Activated CD4-positive, alpha-beta memory T cell treated with anti-CD3 and anti-CD28 coated beads, Interleukin-2, amount 10 ng/mL, durations not matched to agents 7 days and 5 days (primary cell): ENCODE measurements around the gene AP4S1. TPM values are rescaled to one million over a fixed set of nuclear protein-coding genes. Genes with fewer than 3 reads are reported as not detected.

Experiments
- CTCF ChIA-PET: fragments of 350-600 bp; sonication (Branson Sonifier 250); formaldehyde crosslinking; loops from one replicate; lab custom pipeline; 2021; ENCODE audit warnings: antibody characterized with exemption, inconsistent platforms; lab: Charles Lee
- POLR2A ChIA-PET: fragments of 350-600 bp; sonication (Branson Sonifier 250); formaldehyde crosslinking; loops from one replicate; lab custom pipeline; 2021; ENCODE audit warnings: antibody characterized with exemption; lab: Charles Lee
- DNase-seq: peaks from one replicate; pipeline ENCODE4 v3.0.0-alpha.2; 2020
- H3K27ac Mint-ChIP-seq: one replicate; pipeline ENCODE4 v1.8.0; 2021; ENCODE audit warnings: mild to moderate bottlenecking, mixed read lengths
- H3K27me3 Mint-ChIP-seq: one replicate; pipeline ENCODE4 v1.8.0; 2021; ENCODE audit warnings: mixed read lengths
- H3K36me3 Mint-ChIP-seq: one replicate; pipeline ENCODE4 v1.8.0; 2021; ENCODE audit warnings: low read depth, mixed read lengths
- H3K4me1 Mint-ChIP-seq: one replicate; pipeline ENCODE4 v1.8.0; 2021; ENCODE audit warnings: mixed read lengths
- H3K4me3 Mint-ChIP-seq: one replicate; pipeline ENCODE4 v1.8.0; 2021; ENCODE audit warnings: mild to moderate bottlenecking, mixed read lengths
- H3K9me3 Mint-ChIP-seq: one replicate; pipeline ENCODE4 v1.8.0; 2021; ENCODE audit warnings: mixed read lengths
- total RNA-seq, 2 experiments: library from RNA; stranded (reverse); gene quantifications; one replicate each; pipeline ENCODE4 v1.2.3, GENCODE V29; 2021

Gene AP4S1
- total RNA-seq, 2 experiments from 2014 or later: 3.7 to 4.2 TPM

DNA sequence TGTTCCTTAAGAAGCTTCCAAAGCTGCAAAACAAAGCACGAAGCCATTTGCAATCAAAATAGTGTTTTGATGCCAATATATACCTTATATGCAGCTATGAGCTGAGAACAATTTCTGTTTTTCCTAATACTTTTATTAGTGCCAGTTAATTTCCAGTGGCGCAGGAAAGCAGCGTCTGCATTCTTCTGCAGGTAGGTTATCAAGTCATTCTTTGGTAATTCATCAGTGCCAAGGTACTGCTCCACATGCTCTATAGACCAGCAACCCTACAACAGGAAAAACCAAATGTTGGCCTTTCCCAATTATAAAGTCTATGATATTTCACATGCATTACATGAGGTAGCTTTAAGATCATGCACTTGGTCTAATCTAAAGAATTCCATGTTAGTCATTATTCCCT, 88.3 kb downstream of the AP4S1 start:
- no peak for DNase-seq
- no peaks in the 10 kb centered on the region for H3K4me1 Mint-ChIP-seq
- POLR2A ChIA-PET: no interaction called here
- H3K4me3 Mint-ChIP-seq: no peak overlapping the region
- H3K27me3 Mint-ChIP-seq: no peaks in the 10 kb centered on the region
- peaks cover 69% of the 10 kb centered on the region for H3K36me3 Mint-ChIP-seq
- H3K9me3 Mint-ChIP-seq: no peaks in the 10 kb centered on the region
- CTCF ChIA-PET: no interaction called here
- no peak overlapping the region for H3K27ac Mint-ChIP-seq

DNA sequence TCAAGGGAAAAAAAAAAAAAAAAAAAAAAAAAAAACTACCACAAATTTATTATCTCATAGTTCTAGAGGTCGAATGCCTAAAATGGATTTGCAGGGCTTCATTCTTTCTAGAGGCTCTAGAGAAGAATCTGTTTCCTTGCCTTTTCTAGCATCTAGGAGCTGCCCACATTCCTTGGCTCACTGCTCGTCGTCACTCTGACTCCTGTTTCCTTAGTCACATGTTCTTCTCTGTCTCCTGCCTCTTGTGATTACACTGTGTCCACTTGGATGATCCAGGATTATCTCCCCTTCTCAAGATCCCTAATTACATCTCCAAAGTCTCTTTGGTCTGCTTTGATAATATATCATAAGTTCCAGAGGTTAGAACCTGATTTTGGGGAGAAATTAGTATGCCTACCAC, 93.4 kb downstream of the AP4S1 start:
- CTCF ChIA-PET: interaction anchor here (0.6 kb wide), 1 partner anchor 226 kb away, joined by 3 read pairs; no protein-coding TSS in a partner anchor

DNA sequence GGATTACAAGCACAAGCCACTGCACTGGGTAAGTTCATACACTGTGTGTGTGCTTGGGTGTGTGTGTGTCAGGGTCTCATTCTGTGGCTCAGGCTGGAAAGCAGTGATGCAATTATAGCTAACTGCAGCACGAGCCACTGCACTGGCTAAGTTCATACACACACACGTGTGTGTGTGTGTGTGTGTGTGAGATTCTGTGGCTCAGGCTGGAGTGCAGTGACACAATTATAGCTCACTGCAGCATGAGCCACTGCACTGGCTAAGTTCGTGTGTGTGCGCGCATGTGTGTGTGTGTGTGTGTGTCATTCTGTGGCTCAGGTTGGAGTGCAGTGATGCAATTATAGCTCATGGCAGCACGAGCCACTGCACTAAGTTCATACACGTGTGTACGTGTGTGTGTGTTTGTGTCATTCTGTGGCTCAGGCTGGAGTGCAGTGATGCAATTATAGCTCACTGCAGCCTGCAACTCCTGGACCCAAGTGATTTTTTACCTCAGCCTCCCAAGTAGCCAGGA, 96.7 kb downstream of the AP4S1 start:
- CTCF ChIA-PET: interaction anchor here (0.7 kb wide), 1 partner anchor 86 kb away, joined by 3 read pairs; no protein-coding TSS in a partner anchor

More for the DNA sequence above, 93.4 kb downstream of the AP4S1 start:
- DNase-seq: no peak
- Mint-ChIP-seq H3K27me3 (no peaks in the 10 kb centered on the region), H3K27ac (no peak overlapping the region), H3K9me3 (no peaks in the 10 kb centered on the region), H3K4me1 (peaks cover 8% of the 10 kb centered on the region), H3K36me3 (peaks cover 64% of the 10 kb centered on the region), H3K4me3 (no peak overlapping the region)
- POLR2A ChIA-PET: no interaction called here

DNA sequence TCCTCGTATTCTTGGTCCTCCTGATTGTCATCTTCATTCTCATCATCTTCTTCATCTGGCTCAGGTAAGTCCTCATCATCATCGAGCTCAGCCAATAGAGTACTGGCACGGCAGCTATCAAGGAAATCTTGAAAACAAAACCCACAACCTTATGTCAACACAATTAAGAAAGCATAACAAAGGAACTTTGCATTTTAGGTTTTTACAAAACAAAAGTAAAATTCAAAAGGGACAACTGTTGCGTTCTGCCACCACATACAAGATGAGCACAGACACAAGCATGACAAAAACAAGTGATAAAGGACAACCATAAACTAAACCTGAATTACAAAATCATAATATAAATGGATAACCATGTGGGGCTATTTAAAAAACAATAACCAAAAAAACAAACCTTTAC, 97.5 kb downstream of the AP4S1 start:
- Mint-ChIP-seq H3K36me3 (peaks cover 53% of the 10 kb centered on the region), H3K4me1 (peaks cover 24% of the 10 kb centered on the region), H3K27ac (no peak overlapping the region), H3K4me3 (no peak overlapping the region), H3K9me3 (no peaks in the 10 kb centered on the region), H3K27me3 (no peaks in the 10 kb centered on the region)
- no peak for DNase-seq
- POLR2A ChIA-PET: no interaction called here
- CTCF ChIA-PET: interaction anchor here (0.7 kb wide), 1 partner anchor 85 kb away, joined by 3 read pairs; no protein-coding TSS in a partner anchor

More for the DNA sequence above, 96.7 kb downstream of the AP4S1 start:
- POLR2A ChIA-PET: no interaction called here
- no peak overlapping the region for H3K4me3 Mint-ChIP-seq
- peaks cover 54% of the 10 kb centered on the region for H3K36me3 Mint-ChIP-seq
- no peaks in the 10 kb centered on the region for H3K9me3 Mint-ChIP-seq
- H3K27ac Mint-ChIP-seq: no peak overlapping the region
- no peaks in the 10 kb centered on the region for H3K27me3 Mint-ChIP-seq
- peaks cover 18% of the 10 kb centered on the region for H3K4me1 Mint-ChIP-seq
- no peak for DNase-seq

DNA sequence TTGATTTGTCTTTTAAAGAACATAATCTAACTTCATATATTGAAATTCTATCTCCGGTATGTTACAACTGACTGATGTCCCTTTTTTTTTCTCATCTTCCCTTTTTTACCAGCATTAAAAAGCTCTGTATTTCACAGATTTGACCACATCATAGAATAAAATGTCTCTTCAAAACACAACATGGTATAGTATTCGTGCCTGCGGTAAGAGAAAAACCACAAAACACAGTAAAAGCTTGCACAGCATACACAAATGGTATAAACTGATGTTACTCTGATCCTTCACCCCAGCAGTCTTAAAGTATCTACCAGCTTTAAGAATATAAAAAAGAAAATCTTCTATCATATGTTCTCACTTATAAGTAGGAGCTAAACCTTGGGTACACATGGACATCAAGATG, 98.7 kb downstream of the AP4S1 start:
- Mint-ChIP-seq H3K9me3 (no peaks in the 10 kb centered on the region), H3K36me3 (peaks cover 60% of the 10 kb centered on the region), H3K4me3 (no peak overlapping the region), H3K27me3 (no peaks in the 10 kb centered on the region), H3K4me1 (peaks cover 37% of the 10 kb centered on the region), H3K27ac (peak overlapping the region; percentile 9)
- no peak for DNase-seq
- ChIA-PET CTCF (interaction anchor here (0.6 to 0.8 kb wide), 2 partner anchors 18 to 137 kb away, joined by 3 to 4 read pairs; no protein-coding TSS in a partner anchor), POLR2A (interaction anchor here (1.1 to 1.4 kb wide), 4 partner anchors 82 to 502 kb away, joined by 3 to 7 read pairs (median 6); partner anchors contain the start of genes AP4S1, HECTD1, SCFD1 and STRN3)

DNA sequence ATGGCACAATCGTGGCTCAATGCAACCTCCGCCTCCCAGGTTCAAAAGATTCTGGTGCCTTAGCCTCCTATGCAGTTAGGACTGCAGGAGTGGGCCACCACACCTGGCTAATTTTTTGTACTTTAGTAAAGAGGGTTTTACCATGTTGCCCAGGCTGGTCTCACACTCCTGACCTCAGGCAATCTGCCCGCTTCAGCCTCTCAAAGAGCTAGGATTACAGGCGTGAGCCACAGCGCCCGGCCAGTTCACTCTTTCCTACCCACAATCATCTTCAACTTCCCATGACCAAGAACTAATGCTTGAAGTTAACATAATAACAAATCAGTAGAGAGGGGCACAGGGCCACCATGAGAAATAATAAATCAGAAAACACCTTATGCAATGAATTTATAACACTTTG, 99.8 kb downstream of the AP4S1 start:
- CTCF ChIA-PET: interaction anchor here (1.1 kb wide), 1 partner anchor 7 kb away, joined by 3 read pairs; no protein-coding TSS in a partner anchor
- H3K27me3 Mint-ChIP-seq: no peaks in the 10 kb centered on the region
- H3K27ac Mint-ChIP-seq: no peak overlapping the region
- no peak for DNase-seq
- H3K9me3 Mint-ChIP-seq: no peaks in the 10 kb centered on the region
- H3K36me3 Mint-ChIP-seq: peaks cover 57% of the 10 kb centered on the region
- peaks cover 38% of the 10 kb centered on the region for H3K4me1 Mint-ChIP-seq
- POLR2A ChIA-PET: interaction anchor here (0.8 to 5.6 kb wide), 3 partner anchors 81 to 99 kb away, joined by 4 to 46 read pairs (median 5); partner anchors contain the start of genes HECTD1 and STRN3
- H3K4me3 Mint-ChIP-seq: no peak overlapping the region

DNA sequence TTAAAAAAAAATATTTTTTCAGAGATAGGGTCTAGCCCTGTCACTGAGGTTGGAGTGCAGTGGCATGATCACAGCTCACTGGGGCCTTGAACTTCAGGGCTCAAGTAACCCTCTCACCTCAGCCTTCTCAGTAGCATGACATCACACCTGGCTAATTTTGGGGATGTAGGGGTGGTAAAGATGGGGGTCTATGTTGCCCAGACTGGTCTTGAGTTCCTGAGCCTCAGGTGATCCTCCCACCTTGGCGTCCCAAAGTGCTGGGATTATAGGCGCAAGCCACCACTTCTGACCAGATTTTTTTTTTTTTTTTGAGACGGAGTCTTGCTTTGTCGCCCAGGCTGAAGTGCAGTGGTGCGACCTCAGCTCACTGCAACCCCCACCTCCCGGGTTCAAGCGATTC, 101.2 kb downstream of the AP4S1 start:
- no peak overlapping the region for H3K27ac Mint-ChIP-seq
- no peaks in the 10 kb centered on the region for H3K9me3 Mint-ChIP-seq

DNA sequence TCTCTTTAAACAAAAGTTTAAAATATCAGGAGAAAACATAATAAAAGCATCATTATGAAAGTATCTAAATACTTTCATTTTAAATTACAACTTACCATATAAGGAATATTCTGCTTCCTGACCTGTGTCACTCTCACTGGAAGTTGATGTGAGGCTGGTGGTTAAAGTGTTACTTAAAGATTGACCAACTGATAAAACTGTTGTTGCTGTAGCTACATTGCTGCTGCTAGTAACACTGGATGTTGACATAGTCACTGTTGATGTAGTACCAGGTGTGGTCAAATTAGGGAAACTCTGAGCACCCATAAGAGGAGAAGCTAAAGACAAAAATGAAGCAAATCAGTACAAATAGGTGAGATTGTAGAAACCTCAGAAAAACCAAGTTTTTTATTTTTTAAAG, 102.2 kb downstream of the AP4S1 start:
- H3K4me1 Mint-ChIP-seq: peaks cover 38% of the 10 kb centered on the region
- H3K36me3 Mint-ChIP-seq: peaks cover 53% of the 10 kb centered on the region
- peak overlapping the region; percentile 10 for H3K27ac Mint-ChIP-seq
- CTCF ChIA-PET: interaction anchor here (0.5 to 1.1 kb wide), 3 partner anchors 71 to 226 kb away, joined by 3 to 5 read pairs (median 4); partner anchors contain the start of gene HECTD1
- no peaks in the 10 kb centered on the region for H3K9me3 Mint-ChIP-seq
- H3K4me3 Mint-ChIP-seq: no peak overlapping the region
- H3K27me3 Mint-ChIP-seq: no peaks in the 10 kb centered on the region
- POLR2A ChIA-PET: interaction anchor here (0.9 to 5.6 kb wide), 5 partner anchors 27 to 293 kb away, joined by 3 to 46 read pairs (median 3); partner anchors contain the start of genes AP4S1, HEATR5A, HECTD1 and STRN3
- DNase-seq: peak; percentile 41

More for the DNA sequence above, 101.2 kb downstream of the AP4S1 start:
- Mint-ChIP-seq H3K36me3 (peaks cover 61% of the 10 kb centered on the region), H3K4me3 (no peak overlapping the region), H3K4me1 (peaks cover 38% of the 10 kb centered on the region), H3K27me3 (no peaks in the 10 kb centered on the region)
- CTCF ChIA-PET: interaction anchor here (1.1 kb wide), 1 partner anchor 9 kb away, joined by 3 read pairs; no protein-coding TSS in a partner anchor
- POLR2A ChIA-PET: interaction anchor here (1.0 to 5.6 kb wide), 4 partner anchors 10 to 102 kb away, joined by 3 to 46 read pairs (median 6); partner anchors contain the start of genes AP4S1, HECTD1 and STRN3
- no peak for DNase-seq

DNA sequence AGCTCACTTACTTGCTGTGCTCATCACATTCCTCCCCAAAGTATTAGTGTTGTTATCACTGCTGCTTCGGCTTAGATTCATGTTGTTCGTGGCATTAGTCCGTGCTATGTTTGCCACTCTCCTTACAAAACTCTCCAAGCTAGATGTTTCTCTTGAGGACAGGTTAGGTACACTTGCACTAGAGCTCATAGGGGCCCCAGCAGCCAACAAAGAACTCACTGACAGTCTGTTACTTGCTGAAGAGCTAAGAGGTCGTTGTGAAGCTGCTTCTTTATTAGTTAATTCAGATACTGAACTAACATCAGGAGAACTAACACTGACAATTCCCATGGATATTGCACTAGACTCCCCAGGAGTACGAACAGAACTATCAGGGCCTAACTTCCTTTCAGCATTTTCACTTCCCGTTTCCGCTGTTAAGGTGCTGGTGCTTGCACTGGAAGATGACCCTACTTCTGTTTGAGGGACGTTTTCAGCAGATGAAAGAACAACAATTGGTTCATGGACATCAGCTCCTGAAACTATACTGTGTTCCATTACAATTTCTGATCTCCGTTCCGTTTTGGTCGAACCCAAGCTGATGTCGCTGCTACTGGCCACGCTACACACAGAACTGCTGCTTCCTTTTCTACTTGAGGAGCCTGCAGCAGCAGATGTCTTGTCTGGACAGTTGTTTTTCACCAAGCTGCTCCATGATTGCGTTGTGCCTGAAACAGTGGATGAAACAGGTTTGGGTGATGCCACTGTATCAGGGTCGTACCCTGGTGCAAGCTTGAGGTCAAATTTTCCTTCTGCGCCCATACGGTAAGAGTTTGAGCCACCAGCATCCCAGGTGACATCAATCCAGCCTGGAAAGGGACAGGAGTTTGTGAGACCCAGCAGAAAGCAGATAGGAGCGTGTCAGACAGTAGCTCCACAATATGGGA, 103.4 kb downstream of the AP4S1 start:
- ChIA-PET CTCF (interaction anchor here (0.8 to 1.0 kb wide), 2 partner anchors 46 to 102 kb away, joined by 3 read pairs; partner anchors contain the start of gene STRN3), POLR2A (interaction anchor here (0.5 to 5.6 kb wide), 3 partner anchors 70 to 292 kb away, joined by 3 to 46 read pairs (median 4); partner anchors contain the start of genes HEATR5A and HECTD1)
- no peaks in the 10 kb centered on the region for H3K9me3 Mint-ChIP-seq
- peaks cover 30% of the 10 kb centered on the region for H3K4me1 Mint-ChIP-seq
- no peaks in the 10 kb centered on the region for H3K27me3 Mint-ChIP-seq
- no peak overlapping the region for H3K27ac Mint-ChIP-seq
- H3K4me3 Mint-ChIP-seq: no peak overlapping the region
- peaks cover 49% of the 10 kb centered on the region for H3K36me3 Mint-ChIP-seq
- no peak for DNase-seq

DNA sequence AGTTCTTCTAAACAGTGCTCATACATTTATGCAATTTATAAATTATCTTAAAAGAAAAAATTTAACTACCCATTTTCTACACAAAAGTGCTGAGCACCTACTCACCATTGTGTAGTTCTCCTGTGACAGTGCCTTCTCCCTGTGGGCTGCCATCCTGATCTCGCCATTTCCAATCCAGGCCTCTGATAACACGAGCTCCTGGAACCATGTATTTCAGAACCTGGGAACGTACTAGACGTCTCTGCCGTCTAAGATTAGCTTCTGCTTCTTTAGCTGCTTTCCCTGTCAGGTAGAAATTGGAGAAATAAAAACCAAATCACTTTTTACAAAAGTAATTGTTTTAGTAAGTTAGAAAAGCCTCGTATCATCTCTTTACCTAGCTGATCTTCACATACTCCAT, 107.7 kb downstream of the AP4S1 start:
- Mint-ChIP-seq H3K4me1 (peaks cover 12% of the 10 kb centered on the region), H3K27ac (no peak overlapping the region), H3K4me3 (no peak overlapping the region), H3K9me3 (no peaks in the 10 kb centered on the region), H3K36me3 (peaks cover 49% of the 10 kb centered on the region), H3K27me3 (no peaks in the 10 kb centered on the region)
- DNase-seq: no peak
- ChIA-PET CTCF (no interaction called here), POLR2A (no interaction called here)

DNA sequence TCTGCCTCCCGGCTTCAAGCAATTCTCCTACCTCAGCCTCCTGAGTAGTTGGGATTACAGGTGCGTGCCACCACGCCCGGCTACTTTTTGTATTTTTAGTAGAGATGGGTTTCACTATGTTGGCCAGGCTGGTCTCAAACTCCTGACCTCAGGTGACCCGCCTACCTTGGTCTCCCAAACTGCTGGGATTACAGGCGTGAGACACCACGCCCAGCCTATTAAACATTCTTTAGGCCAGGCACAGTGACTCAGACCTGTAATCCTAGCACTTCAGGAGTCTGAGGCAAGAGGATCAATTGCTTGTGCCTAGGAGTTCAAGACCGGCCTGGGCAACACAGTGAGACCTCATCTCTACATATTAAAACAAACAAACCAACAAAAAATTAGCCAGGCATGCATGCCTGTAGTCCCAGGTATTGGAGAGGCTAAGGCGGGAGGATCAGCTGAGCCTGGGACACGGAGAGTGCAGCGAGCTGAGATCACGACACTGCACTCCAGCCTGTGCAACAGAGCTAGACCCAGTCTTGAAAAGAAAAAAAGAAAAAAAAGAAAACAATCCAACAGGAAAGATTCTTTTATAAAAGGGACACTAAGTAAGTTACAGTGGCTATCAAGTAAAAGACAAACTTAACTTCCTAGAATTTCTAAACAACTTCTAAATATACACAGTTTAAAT, 111.9 kb downstream of the AP4S1 start:
- H3K36me3 Mint-ChIP-seq: peaks cover 35% of the 10 kb centered on the region
- ChIA-PET CTCF (no interaction called here), POLR2A (no interaction called here)
- no peak overlapping the region for H3K27ac Mint-ChIP-seq
- no peaks in the 10 kb centered on the region for H3K9me3 Mint-ChIP-seq
- no peak for DNase-seq
- no peak overlapping the region for H3K4me3 Mint-ChIP-seq
- H3K4me1 Mint-ChIP-seq: no peaks in the 10 kb centered on the region
- H3K27me3 Mint-ChIP-seq: no peaks in the 10 kb centered on the region

DNA sequence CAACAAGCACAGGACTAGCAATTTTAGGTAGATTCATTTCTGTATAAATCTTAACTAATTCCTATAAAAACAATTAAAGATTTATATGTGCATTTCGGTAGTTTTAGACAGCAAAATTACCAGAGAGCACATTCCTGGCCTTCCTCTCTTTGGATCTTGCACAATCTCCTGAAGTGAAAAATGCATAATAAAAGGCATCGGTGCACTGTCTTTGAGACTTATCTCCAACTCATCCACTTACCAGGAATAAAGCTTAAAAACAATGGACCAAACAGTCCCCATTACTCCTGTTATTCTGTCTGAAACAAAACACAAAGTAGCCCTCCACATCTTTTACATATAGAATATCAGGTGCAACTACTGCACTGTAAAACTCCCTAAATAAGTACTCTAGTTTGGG, 112.9 kb downstream of the AP4S1 start:
- DNase-seq: no peak
- no peaks in the 10 kb centered on the region for H3K9me3 Mint-ChIP-seq
- no peaks in the 10 kb centered on the region for H3K27me3 Mint-ChIP-seq
- H3K36me3 Mint-ChIP-seq: peaks cover 34% of the 10 kb centered on the region
- H3K4me1 Mint-ChIP-seq: peaks cover 3% of the 10 kb centered on the region
- CTCF ChIA-PET: interaction anchor here (1.6 kb wide), 1 partner anchor 13 kb away, joined by 4 read pairs; no protein-coding TSS in a partner anchor
- H3K27ac Mint-ChIP-seq: no peak overlapping the region
- no peak overlapping the region for H3K4me3 Mint-ChIP-seq
- POLR2A ChIA-PET: no interaction called here
